Natural killer cell (primary cell): ENCODE data around the gene PHF11. TPM values are rescaled to one million over a fixed set of nuclear protein-coding genes. Genes with fewer than 3 reads are reported as not detected.
A peak's percentile ranks its signal among the peaks of the same experiment; 100 is the strongest.

Experiments
- ATAC-seq, 3 donors: fragments of 150-1000 bp in 2 of 3; fragments of 200-7000 bp in 1 of 3; cut with Tn5 transposase; 1 replicate in 1 of 3; 2 replicates in 2 of 3; pipeline ENCODE4 v1.10.0; 2021; ENCODE audit warnings: mild to moderate bottlenecking in 2 of 3, moderate library complexity in 2 of 3
- DNase-seq, 2 donors: peaks; one replicate each; pipeline versions ENCODE4 v3.0.0 to v3.0.0-alpha.2; 2013 to 2021; ENCODE audit warnings: mixed read lengths in 1 of 2
- H3K27ac ChIP-seq: one replicate; pipeline ENCODE4 v1.5.1; 2013; ENCODE audit warnings: mild to moderate bottlenecking, low read length
- H3K27me3 ChIP-seq: one replicate; pipeline ENCODE4 v1.6.1; 2013; ENCODE audit warnings: low read length; ENCODE audit not compliant: control insufficient read depth, insufficient read depth
- H3K36me3 ChIP-seq: one replicate; pipeline ENCODE4 v1.6.1; 2013; ENCODE audit warnings: low read length; ENCODE audit not compliant: control insufficient read depth, insufficient read depth
- H3K4me1 ChIP-seq: one replicate; pipeline ENCODE4 v1.6.1; 2013; ENCODE audit warnings: low read length; ENCODE audit not compliant: control insufficient read depth, insufficient read depth
- H3K4me3 ChIP-seq: one replicate; pipeline ENCODE4 v1.5.1; 2013; ENCODE audit warnings: low read length
- H3K9me3 ChIP-seq: one replicate; pipeline ENCODE4 v1.6.1; 2013; ENCODE audit warnings: low read length; ENCODE audit not compliant: control insufficient read depth, insufficient read depth
- H3K27ac Mint-ChIP-seq, 2 donors: one replicate each; pipeline ENCODE4 v1.8.0; 2022; ENCODE audit warnings: mild to moderate bottlenecking in 2 of 2, mixed read lengths in 2 of 2, moderate library complexity in 1 of 2
- H3K27me3 Mint-ChIP-seq, 2 donors: one replicate each; pipeline ENCODE4 v1.8.0; 2022; ENCODE audit warnings: low read depth in 2 of 2, mixed read lengths in 2 of 2
- H3K36me3 Mint-ChIP-seq: one replicate; pipeline ENCODE4 v1.8.0; 2022; ENCODE audit warnings: mixed read lengths
- H3K4me1 Mint-ChIP-seq, 2 donors: one replicate each; pipeline ENCODE4 v1.8.0; 2022; ENCODE audit warnings: mixed read lengths in 2 of 2
- H3K4me3 Mint-ChIP-seq: one replicate; pipeline ENCODE4 v1.8.0; 2022; ENCODE audit warnings: mild to moderate bottlenecking, moderate library complexity, mixed read lengths
- H3K9me3 Mint-ChIP-seq, 2 donors: one replicate each; pipeline ENCODE4 v1.8.0; 2022; ENCODE audit warnings: mixed read lengths in 2 of 2
- WGBS: methylation state at CpG from one replicate; pipeline ENCODE4 v1.1.7; 2013; ENCODE audit warnings: missing lambda C conversion rate; ENCODE audit not compliant: insufficient coverage; 5-methylcytosine and 5-hydroxymethylcytosine counted together
- intact Hi-C: fragments of 100-400 bp; cut with micrococcal nuclease; formaldehyde crosslinking; loops from one replicate; pipeline ENCODE4 v1.14.2; 2022
- total RNA-seq, 4 donors: library from RNA; stranded (reverse); fragments of 120-200 nt in 1 of 4; gene quantifications; one replicate each; pipeline versions ENCODE4 v1.2.3 to v1.2.4, GENCODE V29; 2013 to 2022
- TF ChIP-seq, protein P1 (sequence below): fragments of 200-600 bp; IDR thresholded peaks from one replicate; pipeline ENCODE4 v1.8.0; 2022; ENCODE audit warnings: antibody characterized with exemption

Gene PHF11
- total RNA-seq, 3 donors from 2014 or later (not counting 1 experiment from before 2014, with no cell fraction given) = 89.0 to 113 (median 111) TPM

GRCh38 chr13:49540552-49540951 is 44.8 kb downstream of the PHF11 start:
- Mint-ChIP-seq H3K4me3 (peak overlapping the region; percentile 54), H3K4me1 (peaks cover 0 to 6% of the 10 kb centered on the region in 2 donors), H3K27me3 (no peaks in the 10 kb centered on the region), H3K36me3 (peaks cover 21% of the 10 kb centered on the region), H3K27ac (peak overlapping the region in 1 of 2 donors; percentile 59), H3K9me3 (no peaks in the 10 kb centered on the region)
- intact Hi-C loops = no loop called here
- WGBS = 19% methylated on average over 7 of the region's 7 CpGs
- Histone ChIP-seq H3K27ac (no peak overlapping the region), H3K36me3 (peaks cover 28% of the 10 kb centered on the region), H3K4me1 (no peaks in the 10 kb centered on the region), H3K27me3 (no peaks in the 10 kb centered on the region), H3K4me3 (no peak overlapping the region), H3K9me3 (no peaks in the 10 kb centered on the region)
- ATAC-seq (no peak), DNase-seq (peak in 1 of 2 donors; percentile 30)
- TF ChIP-seq, protein P1, sequence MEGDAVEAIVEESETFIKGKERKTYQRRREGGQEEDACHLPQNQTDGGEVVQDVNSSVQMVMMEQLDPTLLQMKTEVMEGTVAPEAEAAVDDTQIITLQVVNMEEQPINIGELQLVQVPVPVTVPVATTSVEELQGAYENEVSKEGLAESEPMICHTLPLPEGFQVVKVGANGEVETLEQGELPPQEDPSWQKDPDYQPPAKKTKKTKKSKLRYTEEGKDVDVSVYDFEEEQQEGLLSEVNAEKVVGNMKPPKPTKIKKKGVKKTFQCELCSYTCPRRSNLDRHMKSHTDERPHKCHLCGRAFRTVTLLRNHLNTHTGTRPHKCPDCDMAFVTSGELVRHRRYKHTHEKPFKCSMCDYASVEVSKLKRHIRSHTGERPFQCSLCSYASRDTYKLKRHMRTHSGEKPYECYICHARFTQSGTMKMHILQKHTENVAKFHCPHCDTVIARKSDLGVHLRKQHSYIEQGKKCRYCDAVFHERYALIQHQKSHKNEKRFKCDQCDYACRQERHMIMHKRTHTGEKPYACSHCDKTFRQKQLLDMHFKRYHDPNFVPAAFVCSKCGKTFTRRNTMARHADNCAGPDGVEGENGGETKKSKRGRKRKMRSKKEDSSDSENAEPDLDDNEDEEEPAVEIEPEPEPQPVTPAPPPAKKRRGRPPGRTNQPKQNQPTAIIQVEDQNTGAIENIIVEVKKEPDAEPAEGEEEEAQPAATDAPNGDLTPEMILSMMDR = no peak

- intact Hi-C loops = no loop called here
- H3K36me3 Mint-ChIP-seq = peaks cover 14% of the 10 kb centered on the region
- Histone ChIP-seq H3K36me3 (peaks cover 43% of the 10 kb centered on the region), H3K4me1 (no peaks in the 10 kb centered on the region), H3K4me3 (no peak overlapping the region), H3K27me3 (no peaks in the 10 kb centered on the region), H3K9me3 (no peaks in the 10 kb centered on the region), H3K27ac (no peak overlapping the region)
- no peak for DNase-seq
- H3K9me3 Mint-ChIP-seq = no peaks in the 10 kb centered on the region
- TF ChIP-seq, protein P1 = no peak
- H3K4me3 Mint-ChIP-seq = no peak overlapping the region
- WGBS = 96% methylated on average over 3 of the region's 3 CpGs
- peaks cover 0 to 6% of the 10 kb centered on the region in 2 donors for H3K4me1 Mint-ChIP-seq
- no peak for ATAC-seq
- H3K27ac Mint-ChIP-seq = no peak overlapping the region
- H3K27me3 Mint-ChIP-seq = no peaks in the 10 kb centered on the region
These were observed 47.9 kb downstream of the PHF11 start for GRCh38 chr13:49543656-49544055.

DNA sequence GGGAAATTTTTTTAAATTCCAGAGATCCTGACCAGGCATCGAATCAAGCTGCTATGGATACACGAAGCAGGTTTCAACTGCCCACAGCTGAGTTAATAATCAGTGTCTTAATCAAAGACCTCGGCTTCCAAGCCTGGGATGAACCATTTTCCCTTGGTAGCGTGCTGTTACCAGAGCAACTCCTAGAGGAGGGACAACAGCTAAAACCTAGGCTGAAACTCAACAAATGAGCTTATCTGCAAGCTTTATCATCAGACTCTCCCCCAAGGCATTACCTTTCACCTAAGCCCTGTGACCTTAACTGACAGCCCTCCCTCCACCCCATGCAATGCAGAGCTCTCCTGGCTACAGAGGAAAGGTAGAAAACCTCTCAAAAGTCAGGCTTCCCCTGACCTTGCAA is 49.9 kb downstream of the PHF11 start:
- peaks cover 9% of the 10 kb centered on the region for H3K36me3 Mint-ChIP-seq
- Histone ChIP-seq H3K4me3 (no peak overlapping the region), H3K27me3 (no peaks in the 10 kb centered on the region), H3K9me3 (no peaks in the 10 kb centered on the region), H3K27ac (no peak overlapping the region), H3K4me1 (no peaks in the 10 kb centered on the region), H3K36me3 (peaks cover 47% of the 10 kb centered on the region)
- peaks cover 0 to 1% of the 10 kb centered on the region in 2 donors for H3K4me1 Mint-ChIP-seq
- TF ChIP-seq, protein P1 = no peak
- no peaks in the 10 kb centered on the region for H3K27me3 Mint-ChIP-seq
- H3K4me3 Mint-ChIP-seq = no peak overlapping the region
- H3K27ac Mint-ChIP-seq = no peak overlapping the region
- no peaks in the 10 kb centered on the region for H3K9me3 Mint-ChIP-seq
- DNase-seq (no peak), ATAC-seq (no peak)
- WGBS = 97% methylated on average over 4 of the region's 4 CpGs
- intact Hi-C loops = no loop called here

DNA sequence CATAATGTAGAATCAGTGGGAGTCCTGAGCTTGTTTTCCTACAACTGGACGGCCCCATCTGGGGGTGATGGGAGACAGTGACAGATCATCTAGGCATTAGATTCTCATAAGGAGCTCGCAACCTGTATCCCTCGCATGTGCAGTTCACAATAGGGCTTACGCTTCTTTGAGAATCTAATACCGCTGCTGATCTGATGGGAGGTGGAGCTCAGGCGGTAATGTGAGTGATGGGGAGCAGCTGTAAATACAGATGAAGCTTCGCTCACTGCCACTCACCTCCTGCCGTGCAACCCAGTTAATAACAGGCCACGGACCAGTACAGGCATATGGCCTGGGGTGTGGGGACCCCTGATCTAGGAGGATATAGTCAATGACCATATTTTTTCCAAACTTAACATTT is 50.8 kb downstream of the PHF11 start:
- no peaks in the 10 kb centered on the region for H3K9me3 ChIP-seq
- H3K9me3 Mint-ChIP-seq = no peaks in the 10 kb centered on the region
- H3K4me3 ChIP-seq = no peak overlapping the region
- intact Hi-C loops = no loop called here
- no peaks in the 10 kb centered on the region for H3K27me3 ChIP-seq
- H3K4me3 Mint-ChIP-seq = no peak overlapping the region
- 97% methylated on average over 9 of the region's 9 CpGs for WGBS
- no peaks in the 10 kb centered on the region for H3K4me1 ChIP-seq
- H3K36me3 ChIP-seq = peaks cover 42% of the 10 kb centered on the region
- ATAC-seq (no peak), DNase-seq (no peak)
- H3K27ac ChIP-seq = no peak overlapping the region
- TF ChIP-seq, protein P1 = no peak
- H3K4me1 Mint-ChIP-seq = no peaks in the 10 kb centered on the region
- H3K27me3 Mint-ChIP-seq = no peaks in the 10 kb centered on the region
- no peak overlapping the region for H3K27ac Mint-ChIP-seq
- H3K36me3 Mint-ChIP-seq = peaks cover 7% of the 10 kb centered on the region
